Measurements from ENCODE around the gene ARFGEF3. TPM values are rescaled to one million over a fixed set of nuclear protein-coding genes. Genes with fewer than 3 reads are reported as not detected.

The ARFGEF3 gene
- total RNA-seq, 2 donors from 2014 or later = 1.1 to 1.4 TPM

GRCh38 chr6:138255443-138255842, 93.7 kb downstream of the ARFGEF3 start:
- peaks cover 0 to 3% of the 10 kb centered on the region in 2 donors for H3K4me1 ChIP-seq (ENCODE audit: control insufficient read depth in 1 of 2, low read depth in 2 of 2)
- no peak overlapping the region for H3K27ac ChIP-seq
- no peak for TF ChIP-seq CTCF (IDR thresholded peaks at IDR 0.05)
- no peaks in the 10 kb centered on the region for H3K36me3 ChIP-seq
- no peaks in the 10 kb centered on the region for H3K27me3 ChIP-seq (replicated peaks; ENCODE audit: insufficient read depth)
- no peak overlapping the region for H3K4me3 ChIP-seq
- no peaks in the 10 kb centered on the region for H3K9me3 ChIP-seq
- ATAC-seq (ENCODE audit: insufficient number of reproducible peaks, low FRiP score, low read depth) (no peak), DNase-seq (ENCODE audit: low spot score) (no peak)

- H3K36me3 ChIP-seq = no peaks in the 10 kb centered on the region
- H3K27me3 ChIP-seq (replicated peaks; ENCODE audit: insufficient read depth) = no peaks in the 10 kb centered on the region
- ATAC-seq (ENCODE audit: insufficient number of reproducible peaks, low FRiP score, low read depth) (no peak), DNase-seq (ENCODE audit: low spot score) (no peak)
- H3K9me3 ChIP-seq = no peaks in the 10 kb centered on the region
- TF ChIP-seq CTCF (IDR thresholded peaks at IDR 0.05) = no peak
- H3K4me1 ChIP-seq (ENCODE audit: control insufficient read depth in 1 of 2, low read depth in 2 of 2) = no peaks in the 10 kb centered on the region
- no peak overlapping the region for H3K4me3 ChIP-seq
- H3K27ac ChIP-seq = no peak overlapping the region
Observed at GRCh38 chr6:138257638-138258040, 95.9 kb downstream of the ARFGEF3 start.

- H3K27me3 ChIP-seq (replicated peaks; ENCODE audit: insufficient read depth) = no peaks in the 10 kb centered on the region
- no peak for TF ChIP-seq CTCF (IDR thresholded peaks at IDR 0.05)
- no peak overlapping the region for H3K27ac ChIP-seq
- no peaks in the 10 kb centered on the region for H3K36me3 ChIP-seq
- no peak overlapping the region for H3K4me3 ChIP-seq
- ATAC-seq (ENCODE audit: insufficient number of reproducible peaks, low FRiP score, low read depth) (no peak), DNase-seq (ENCODE audit: low spot score) (no peak)
- no peaks in the 10 kb centered on the region for H3K9me3 ChIP-seq
- no peaks in the 10 kb centered on the region for H3K4me1 ChIP-seq (ENCODE audit: control insufficient read depth in 1 of 2, low read depth in 2 of 2)
Observed at GRCh38 chr6:138258197-138258596, 96.5 kb downstream of the ARFGEF3 start.

GRCh38 chr6:138258991-138259390, 97.3 kb downstream of the ARFGEF3 start:
- Histone ChIP-seq H3K4me1 (ENCODE audit: control insufficient read depth in 1 of 2, low read depth in 2 of 2) (no peaks in the 10 kb centered on the region), H3K27me3 (replicated peaks; ENCODE audit: insufficient read depth) (no peaks in the 10 kb centered on the region), H3K9me3 (no peaks in the 10 kb centered on the region), H3K27ac (no peak overlapping the region), H3K36me3 (no peaks in the 10 kb centered on the region), H3K4me3 (no peak overlapping the region)
- ATAC-seq (ENCODE audit: insufficient number of reproducible peaks, low FRiP score, low read depth) = no peak
- TF ChIP-seq CTCF (IDR thresholded peaks at IDR 0.05) = no peak
- no peak for DNase-seq (ENCODE audit: low spot score)

- no peaks in the 10 kb centered on the region for H3K36me3 ChIP-seq
- DNase-seq (ENCODE audit: low spot score) = no peak
- no peak overlapping the region for H3K4me3 ChIP-seq
- ATAC-seq (ENCODE audit: insufficient number of reproducible peaks, low FRiP score, low read depth) = no peak
- H3K27me3 ChIP-seq (replicated peaks; ENCODE audit: insufficient read depth) = no peaks in the 10 kb centered on the region
- no peak overlapping the region for H3K27ac ChIP-seq
- no peaks in the 10 kb centered on the region for H3K9me3 ChIP-seq
- no peaks in the 10 kb centered on the region for H3K4me1 ChIP-seq (ENCODE audit: control insufficient read depth in 1 of 2, low read depth in 2 of 2)
- TF ChIP-seq CTCF (IDR thresholded peaks at IDR 0.05) = no peak
Observed at GRCh38 chr6:138261116-138261780, 99.5 kb downstream of the ARFGEF3 start.

Data from thoracic aorta (tissue), 2 donors.